Transverse colon (tissue), 3 donors: ENCODE measurements around the gene SMIM28.

ENCODE experiments used
- EP300 ChIP-seq: sonication (generic); formaldehyde crosslinking; IDR thresholded peaks from one replicate; pipeline ENCODE4 v1.6.1; 2017; ENCODE audit warnings: antibody characterized with exemption, low read depth
- POLR2A ChIP-seq: fragments of 450-650 bp; IDR thresholded peaks from one replicate; pipeline ENCODE4 v1.6.1; 2016; ENCODE audit warnings: antibody characterized with exemption, mild to moderate bottlenecking, moderate library complexity
- TF ChIP-seq, protein P1 (sequence below), 5 experiments: fragments of 200-600 bp in 3 of 5; fragments of 450-650 bp in 2 of 5; sonication (generic) in 3 of 5; IDR thresholded peaks; 1 replicate in 2 of 5; 2 replicates in 3 of 5; pipeline ENCODE4 v1.5.1; 2016 to 2017; ENCODE audit warnings: antibody characterized with exemption in 5 of 5, inconsistent platforms in 3 of 5, mild to moderate bottlenecking in 2 of 5, moderate library complexity in 1 of 5

DNA sequence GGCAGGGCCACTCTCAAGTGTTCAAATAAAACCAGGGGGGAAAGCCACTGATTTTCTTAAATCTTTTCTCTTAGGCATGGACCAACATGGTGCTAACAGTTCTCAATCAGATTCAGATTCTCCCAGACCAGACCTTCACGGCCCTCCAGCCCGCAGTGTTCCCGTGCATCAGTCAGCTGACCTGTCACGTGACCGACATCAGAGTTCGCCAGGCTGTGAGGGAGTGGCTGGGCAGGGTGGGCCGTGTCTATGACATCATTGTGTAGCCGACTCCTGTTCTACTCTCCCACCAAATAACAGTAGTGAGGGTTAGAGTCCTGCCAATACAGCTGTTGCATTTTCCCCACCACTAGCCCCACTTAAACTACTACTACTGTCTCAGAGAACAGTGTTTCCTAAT, 41.5 kb upstream of the SMIM28 start:
- TF ChIP-seq, protein P1, sequence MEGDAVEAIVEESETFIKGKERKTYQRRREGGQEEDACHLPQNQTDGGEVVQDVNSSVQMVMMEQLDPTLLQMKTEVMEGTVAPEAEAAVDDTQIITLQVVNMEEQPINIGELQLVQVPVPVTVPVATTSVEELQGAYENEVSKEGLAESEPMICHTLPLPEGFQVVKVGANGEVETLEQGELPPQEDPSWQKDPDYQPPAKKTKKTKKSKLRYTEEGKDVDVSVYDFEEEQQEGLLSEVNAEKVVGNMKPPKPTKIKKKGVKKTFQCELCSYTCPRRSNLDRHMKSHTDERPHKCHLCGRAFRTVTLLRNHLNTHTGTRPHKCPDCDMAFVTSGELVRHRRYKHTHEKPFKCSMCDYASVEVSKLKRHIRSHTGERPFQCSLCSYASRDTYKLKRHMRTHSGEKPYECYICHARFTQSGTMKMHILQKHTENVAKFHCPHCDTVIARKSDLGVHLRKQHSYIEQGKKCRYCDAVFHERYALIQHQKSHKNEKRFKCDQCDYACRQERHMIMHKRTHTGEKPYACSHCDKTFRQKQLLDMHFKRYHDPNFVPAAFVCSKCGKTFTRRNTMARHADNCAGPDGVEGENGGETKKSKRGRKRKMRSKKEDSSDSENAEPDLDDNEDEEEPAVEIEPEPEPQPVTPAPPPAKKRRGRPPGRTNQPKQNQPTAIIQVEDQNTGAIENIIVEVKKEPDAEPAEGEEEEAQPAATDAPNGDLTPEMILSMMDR (IDR thresholded peaks at IDR 0.05): no peak
- TF ChIP-seq POLR2A (no peak), EP300 (no peak)
